Spleen (tissue), 7 donors: ENCODE results near the gene CSMD2.
A peak's percentile ranks its signal among the peaks of the same experiment; 100 is the strongest.

Source experiments
- POLR2A ChIP-seq, 3 donors: fragments of 450-650 bp; IDR thresholded peaks; one replicate each; pipeline ENCODE4 v1.5.1; 2017; ENCODE audit warnings: antibody characterized with exemption in 3 of 3, mild to moderate bottlenecking in 1 of 3
- POLR2AphosphoS5 ChIP-seq, 3 donors: sonication (generic); formaldehyde crosslinking; IDR thresholded peaks; one replicate each; pipeline ENCODE4 v1.5.1; 2017; ENCODE audit warnings: antibody characterized with exemption in 3 of 3
- TF ChIP-seq, protein P1 (sequence below), 11 experiments: fragments of 200-600 bp in 7 of 11; fragments of 450-650 bp in 4 of 11; sonication (generic) in 4 of 11; IDR thresholded peaks in 8 of 11; conservative IDR thresholded peaks in 3 of 11; 1 replicate in 7 of 11; 2 replicates in 4 of 11; pipeline versions ENCODE4 v1.4.0 to v1.8.0; 2016 to 2021; ENCODE audit warnings: antibody characterized with exemption in 11 of 11, inconsistent platforms in 4 of 11, mild to moderate bottlenecking in 1 of 11
- donor health status: DM: no; HTN: no; CAD: no; lungs with moderate emphysema.
- donor health status: DM: no; HTN: no; CAD: no.
- donor health status: DM: no; HTN: no; CAD: no.

DNA sequence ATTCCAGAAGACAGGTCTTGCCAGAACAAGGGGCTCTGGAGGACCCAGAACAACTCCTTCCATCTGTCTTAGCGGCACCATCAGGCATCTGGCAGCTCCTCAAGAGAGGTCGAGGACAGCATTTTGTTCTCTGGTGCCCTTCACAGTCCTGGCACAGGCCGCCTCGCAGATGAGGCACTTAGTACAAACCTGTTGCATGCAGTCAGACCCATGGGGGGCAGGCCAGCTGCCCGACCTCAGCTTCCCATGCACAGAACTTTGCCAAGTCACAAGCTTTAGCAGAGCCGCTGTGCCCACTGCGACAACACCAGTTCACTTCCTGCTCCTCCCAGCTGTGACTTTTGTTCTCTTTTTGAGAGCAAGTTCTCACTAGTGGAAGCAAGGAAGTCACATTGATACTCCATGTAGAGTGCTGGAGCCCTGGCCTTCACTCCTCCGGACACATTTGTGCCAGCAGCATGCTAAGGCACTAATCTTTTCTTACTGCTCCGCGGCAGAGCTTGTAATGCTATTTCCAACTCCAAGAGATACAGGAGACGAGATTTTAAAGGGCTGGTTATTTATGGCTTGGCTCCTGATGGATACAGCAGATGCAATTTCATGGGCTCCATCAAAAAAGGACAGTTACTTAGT, 256.6 kb downstream of the CSMD2 start:
- TF ChIP-seq POLR2A (IDR thresholded peaks at IDR 0.05) (no peak), POLR2AphosphoS5 (IDR thresholded peaks at IDR 0.05) (peak; percentile 51 to 86 (median 82))
- TF ChIP-seq, protein P1, sequence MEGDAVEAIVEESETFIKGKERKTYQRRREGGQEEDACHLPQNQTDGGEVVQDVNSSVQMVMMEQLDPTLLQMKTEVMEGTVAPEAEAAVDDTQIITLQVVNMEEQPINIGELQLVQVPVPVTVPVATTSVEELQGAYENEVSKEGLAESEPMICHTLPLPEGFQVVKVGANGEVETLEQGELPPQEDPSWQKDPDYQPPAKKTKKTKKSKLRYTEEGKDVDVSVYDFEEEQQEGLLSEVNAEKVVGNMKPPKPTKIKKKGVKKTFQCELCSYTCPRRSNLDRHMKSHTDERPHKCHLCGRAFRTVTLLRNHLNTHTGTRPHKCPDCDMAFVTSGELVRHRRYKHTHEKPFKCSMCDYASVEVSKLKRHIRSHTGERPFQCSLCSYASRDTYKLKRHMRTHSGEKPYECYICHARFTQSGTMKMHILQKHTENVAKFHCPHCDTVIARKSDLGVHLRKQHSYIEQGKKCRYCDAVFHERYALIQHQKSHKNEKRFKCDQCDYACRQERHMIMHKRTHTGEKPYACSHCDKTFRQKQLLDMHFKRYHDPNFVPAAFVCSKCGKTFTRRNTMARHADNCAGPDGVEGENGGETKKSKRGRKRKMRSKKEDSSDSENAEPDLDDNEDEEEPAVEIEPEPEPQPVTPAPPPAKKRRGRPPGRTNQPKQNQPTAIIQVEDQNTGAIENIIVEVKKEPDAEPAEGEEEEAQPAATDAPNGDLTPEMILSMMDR (IDR thresholded peaks at IDR 0.05 in 8 of 11, conservative IDR thresholded peaks at IDR 0.05 in 3 of 11): no peak
